ENCODE measurements around the gene ZC3H18. TPM values are rescaled to one million over a fixed set of nuclear protein-coding genes. Genes with fewer than 3 reads are reported as not detected.
A peak's percentile ranks its signal among the peaks of the same experiment; 100 is the strongest.

The ZC3H18 gene
- total RNA-seq, 1 donor from 2014 or later = 88.5 TPM

DNA sequence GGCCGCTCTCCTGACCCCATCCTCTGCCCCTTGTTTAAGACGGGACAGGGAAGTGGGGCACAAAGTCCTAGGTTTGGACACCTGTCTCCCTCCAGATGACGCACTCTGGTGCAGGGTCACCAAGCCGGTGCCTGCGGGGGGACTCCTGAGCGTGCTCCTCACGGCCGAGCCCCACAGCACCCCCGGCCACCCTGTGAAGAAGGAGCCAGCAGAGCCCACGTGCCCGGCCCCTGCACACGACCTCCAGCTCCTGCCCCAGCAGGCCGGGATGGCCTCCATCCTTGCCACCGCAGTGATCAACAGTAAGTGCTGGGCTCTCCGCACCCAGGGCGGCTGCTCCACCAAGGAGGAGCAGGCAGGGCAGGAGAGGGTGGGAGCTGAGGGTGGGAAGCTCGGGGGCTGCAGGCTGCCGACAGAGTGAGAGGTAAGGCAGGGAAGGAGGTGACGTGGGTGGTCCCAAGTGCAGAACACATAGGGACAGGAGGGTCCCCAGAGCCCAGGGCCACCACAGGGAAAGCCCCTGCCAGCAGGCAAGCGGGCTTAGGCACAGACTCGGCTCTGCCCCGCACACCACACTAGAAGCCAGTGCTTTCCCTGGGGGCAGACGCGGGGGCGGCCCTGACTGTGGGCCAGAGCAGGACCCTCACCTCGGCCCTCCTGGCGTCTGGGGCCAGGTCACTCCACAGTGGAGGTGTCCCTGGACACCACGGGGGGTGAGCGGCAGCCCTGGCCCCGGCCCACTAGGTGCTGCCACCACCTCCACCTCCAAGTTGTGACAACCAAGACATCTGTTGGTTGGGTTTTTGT lies 42.1 kb upstream of the ZC3H18 start:
- peak overlapping the region; percentile 39 for H3K4me3 Mint-ChIP-seq
- no peak overlapping the region for H3K27ac Mint-ChIP-seq (ENCODE audit: unreplicated experiment)
- no peak for DNase-seq (ENCODE audit: low read depth, low spot score)
- peaks cover 25% of the 10 kb centered on the region for H3K4me1 Mint-ChIP-seq
- no peaks in the 10 kb centered on the region for H3K27me3 Mint-ChIP-seq (ENCODE audit: low read depth)
- H3K36me3 Mint-ChIP-seq (ENCODE audit: low read depth) = no peaks in the 10 kb centered on the region
- no peaks in the 10 kb centered on the region for H3K9me3 Mint-ChIP-seq
- TF ChIP-seq, protein P1, sequence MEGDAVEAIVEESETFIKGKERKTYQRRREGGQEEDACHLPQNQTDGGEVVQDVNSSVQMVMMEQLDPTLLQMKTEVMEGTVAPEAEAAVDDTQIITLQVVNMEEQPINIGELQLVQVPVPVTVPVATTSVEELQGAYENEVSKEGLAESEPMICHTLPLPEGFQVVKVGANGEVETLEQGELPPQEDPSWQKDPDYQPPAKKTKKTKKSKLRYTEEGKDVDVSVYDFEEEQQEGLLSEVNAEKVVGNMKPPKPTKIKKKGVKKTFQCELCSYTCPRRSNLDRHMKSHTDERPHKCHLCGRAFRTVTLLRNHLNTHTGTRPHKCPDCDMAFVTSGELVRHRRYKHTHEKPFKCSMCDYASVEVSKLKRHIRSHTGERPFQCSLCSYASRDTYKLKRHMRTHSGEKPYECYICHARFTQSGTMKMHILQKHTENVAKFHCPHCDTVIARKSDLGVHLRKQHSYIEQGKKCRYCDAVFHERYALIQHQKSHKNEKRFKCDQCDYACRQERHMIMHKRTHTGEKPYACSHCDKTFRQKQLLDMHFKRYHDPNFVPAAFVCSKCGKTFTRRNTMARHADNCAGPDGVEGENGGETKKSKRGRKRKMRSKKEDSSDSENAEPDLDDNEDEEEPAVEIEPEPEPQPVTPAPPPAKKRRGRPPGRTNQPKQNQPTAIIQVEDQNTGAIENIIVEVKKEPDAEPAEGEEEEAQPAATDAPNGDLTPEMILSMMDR (conservative IDR thresholded peaks at IDR 0.05) = no peak

DNA sequence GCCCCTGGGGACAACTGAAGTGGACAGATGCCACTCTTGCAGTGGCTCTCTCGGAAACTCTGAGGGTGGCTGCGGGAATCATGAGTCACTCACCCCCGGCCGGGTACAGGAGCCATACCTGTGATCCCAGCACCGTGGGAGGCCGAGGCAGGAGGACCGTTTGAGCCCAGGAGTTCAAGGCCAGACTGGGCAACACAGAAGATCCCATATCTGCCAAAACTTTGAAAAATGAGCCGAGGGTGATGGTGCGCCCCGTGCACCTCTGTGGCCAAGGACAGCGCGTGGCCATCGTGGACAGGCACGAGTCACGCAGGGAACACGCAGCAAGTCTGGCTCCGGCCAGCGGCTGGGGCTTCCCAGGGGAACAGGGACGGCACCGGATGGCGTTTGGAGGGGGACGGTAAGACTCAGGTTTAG lies 41.3 kb upstream of the ZC3H18 start:
- Mint-ChIP-seq H3K9me3 (no peaks in the 10 kb centered on the region), H3K27me3 (ENCODE audit: low read depth) (no peaks in the 10 kb centered on the region), H3K4me1 (peaks cover 25% of the 10 kb centered on the region), H3K4me3 (peak overlapping the region; percentile 61), H3K36me3 (ENCODE audit: low read depth) (no peaks in the 10 kb centered on the region), H3K27ac (ENCODE audit: unreplicated experiment) (no peak overlapping the region)
- TF ChIP-seq, protein P1 (conservative IDR thresholded peaks at IDR 0.05) = no peak
- no peak for DNase-seq (ENCODE audit: low read depth, low spot score)

DNA sequence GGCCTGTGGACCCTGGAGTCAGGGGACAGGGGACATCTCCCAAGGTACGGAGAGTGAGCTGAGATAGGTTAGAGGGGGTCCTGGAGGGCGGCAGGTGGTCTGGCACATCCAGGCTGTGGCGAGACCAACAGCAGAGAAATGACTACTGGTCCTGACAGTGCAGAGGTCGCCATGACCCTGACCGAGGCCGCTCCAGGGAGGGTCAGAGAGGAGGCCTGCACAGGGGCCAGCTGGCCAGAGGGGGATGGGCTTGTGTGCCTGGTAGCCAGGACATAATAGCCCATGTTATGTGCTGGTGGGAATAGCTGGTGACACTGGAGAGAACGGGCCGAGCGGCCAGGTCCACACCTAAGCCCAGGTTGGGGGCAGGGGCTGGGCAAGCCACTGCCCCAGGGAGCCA lies 40.6 kb upstream of the ZC3H18 start:
- H3K9me3 Mint-ChIP-seq = no peaks in the 10 kb centered on the region
- DNase-seq (ENCODE audit: low read depth, low spot score) = no peak
- H3K4me3 Mint-ChIP-seq = peak overlapping the region; percentile 61
- H3K36me3 Mint-ChIP-seq (ENCODE audit: low read depth) = no peaks in the 10 kb centered on the region
- TF ChIP-seq, protein P1 (conservative IDR thresholded peaks at IDR 0.05) = no peak
- H3K27me3 Mint-ChIP-seq (ENCODE audit: low read depth) = no peaks in the 10 kb centered on the region
- peaks cover 25% of the 10 kb centered on the region for H3K4me1 Mint-ChIP-seq
- peak overlapping the region; percentile 43 for H3K27ac Mint-ChIP-seq (ENCODE audit: unreplicated experiment)

DNA sequence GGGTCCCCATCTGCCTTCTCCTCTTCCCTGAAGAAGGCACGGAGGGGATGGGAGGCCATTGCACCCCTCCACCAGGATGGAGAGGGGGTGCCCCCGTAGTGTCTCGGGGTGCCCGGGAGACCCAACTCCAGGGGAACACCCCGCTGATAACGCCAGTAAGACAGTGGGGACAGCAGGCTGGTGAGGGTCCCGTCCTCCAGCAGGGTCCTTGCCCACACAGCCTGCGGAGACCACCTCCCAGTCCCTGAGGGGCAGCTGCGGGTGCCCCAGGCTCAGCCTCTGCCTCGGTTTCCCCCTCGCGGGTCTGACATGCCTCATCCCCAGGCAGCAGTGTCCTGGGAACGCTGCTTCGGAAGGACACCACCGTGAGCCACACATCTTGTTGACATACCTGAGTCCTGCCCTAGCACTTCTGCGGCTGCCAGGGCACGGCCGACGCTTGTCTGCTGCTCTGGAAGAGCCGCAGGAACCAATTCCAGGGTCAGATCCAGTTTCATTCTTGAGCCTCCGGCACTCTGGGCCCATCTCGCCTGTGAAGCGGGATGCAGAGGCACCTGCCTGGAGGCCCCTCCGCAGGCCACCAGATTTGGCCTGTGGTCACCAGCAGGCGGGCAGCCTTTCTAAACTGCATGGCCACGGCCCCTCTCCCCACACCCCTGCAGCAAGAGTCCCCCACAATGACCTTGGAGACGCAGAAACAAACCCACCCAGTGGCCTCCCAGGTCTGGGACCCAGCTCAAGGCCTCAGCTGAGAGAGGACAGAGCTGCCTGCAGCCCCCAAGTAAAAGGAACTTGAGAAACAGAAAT lies 39.9 kb upstream of the ZC3H18 start:
- no peak for DNase-seq (ENCODE audit: low read depth, low spot score)
- Mint-ChIP-seq H3K4me3 (peak overlapping the region; percentile 79), H3K27me3 (ENCODE audit: low read depth) (no peaks in the 10 kb centered on the region), H3K9me3 (no peaks in the 10 kb centered on the region), H3K4me1 (peaks cover 24% of the 10 kb centered on the region), H3K36me3 (ENCODE audit: low read depth) (no peaks in the 10 kb centered on the region), H3K27ac (ENCODE audit: unreplicated experiment) (no peak overlapping the region)
- TF ChIP-seq, protein P1 (conservative IDR thresholded peaks at IDR 0.05) = no peak

DNA sequence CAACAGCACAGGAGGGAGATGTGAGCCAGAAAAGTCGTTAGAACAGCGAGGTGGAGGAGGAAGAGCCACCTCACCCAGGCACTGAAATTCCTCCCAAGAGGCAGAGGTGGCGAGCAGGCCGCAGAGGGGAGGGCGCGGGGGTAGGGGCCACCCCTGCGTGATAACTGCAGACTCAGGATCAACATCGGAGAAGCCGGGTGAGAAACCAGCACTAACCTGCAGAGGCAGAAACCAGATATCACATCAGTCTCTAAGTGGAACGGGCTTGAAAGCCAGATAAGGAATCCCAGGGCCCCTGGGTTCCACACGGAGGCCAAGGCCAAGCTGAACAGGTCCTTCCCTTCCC lies 39.4 kb upstream of the ZC3H18 start:
- Mint-ChIP-seq H3K27ac (ENCODE audit: unreplicated experiment) (no peak overlapping the region), H3K27me3 (ENCODE audit: low read depth) (peaks cover under 1% of the 10 kb centered on the region), H3K9me3 (no peaks in the 10 kb centered on the region), H3K36me3 (ENCODE audit: low read depth) (peaks cover under 1% of the 10 kb centered on the region), H3K4me1 (peaks cover 22% of the 10 kb centered on the region), H3K4me3 (peak overlapping the region; percentile 79)
- TF ChIP-seq, protein P1 (conservative IDR thresholded peaks at IDR 0.05) = no peak
- no peak for DNase-seq (ENCODE audit: low read depth, low spot score)

All from neural crest cell (in vitro differentiated cells).